ENCODE results near the gene KCNJ5. TPM values are rescaled to one million over a fixed set of nuclear protein-coding genes. Genes with fewer than 3 reads are reported as not detected.

KCNJ5 gene
- total RNA-seq, 5 donors from 2014 or later (not counting 1 experiment from before 2014, with no cell fraction given) = 0.07 to 0.13 (median 0.12) TPM; not detected in 2

DNA sequence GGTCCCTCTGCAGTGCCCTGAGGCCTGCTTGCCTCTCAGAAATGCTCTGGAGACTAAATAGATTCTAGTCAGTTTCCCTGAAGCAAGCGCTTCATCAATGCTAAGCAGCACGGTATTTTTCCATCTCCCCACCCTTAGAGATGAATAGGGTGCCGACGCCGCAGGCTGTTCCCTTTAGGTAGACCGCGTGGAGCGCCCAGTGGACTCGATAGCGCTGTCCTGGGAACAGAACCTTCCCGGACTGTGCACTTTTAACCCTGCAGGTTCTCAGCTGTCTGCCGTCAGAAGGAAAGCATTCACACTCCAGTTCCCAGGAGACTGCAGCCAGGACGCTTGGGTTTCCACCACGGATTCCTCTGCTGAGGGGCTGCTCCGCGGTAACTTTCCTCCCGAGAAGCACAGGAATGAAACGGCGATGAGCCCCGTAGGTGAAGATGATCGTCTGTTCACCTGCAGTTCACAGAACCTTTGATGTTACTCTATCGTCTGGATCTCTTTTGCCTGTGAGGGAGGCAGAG lies 15.0 kb upstream of the KCNJ5 start:
- no peaks in the 10 kb centered on the region for H3K36me3 Mint-ChIP-seq
- CTCF ChIA-PET = no interaction called here
- H3K4me1 Mint-ChIP-seq = peaks cover 3 to 8% (median 6%) of the 10 kb centered on the region in 3 donors
- ATAC-seq (replicated peaks in 1 of 4) = no peak
- WGBS (ENCODE audit: insufficient coverage) = 89% methylated on average over 21 of the region's 22 CpGs
- no peak overlapping the region for H3K4me3 Mint-ChIP-seq
- Histone ChIP-seq H3K36me3 (ENCODE audit: control insufficient read depth in 2 of 2, extremely low read depth in 1 of 2, insufficient read depth in 1 of 2, low read length in 1 of 2) (no peaks in the 10 kb centered on the region), H3K27ac (ENCODE audit: low read length) (no peak overlapping the region), H3K27me3 (replicated peaks in 1 of 2; ENCODE audit: control insufficient read depth in 2 of 2, extremely low read depth in 1 of 2, insufficient read depth in 2 of 2, low read length in 1 of 2) (peaks cover 0 to 43% of the 10 kb centered on the region in 2 experiments), H3K4me1 (ENCODE audit: control insufficient read depth in 1 of 2, extremely low read depth in 1 of 2, insufficient read depth in 2 of 2, low read length in 2 of 2) (no peaks in the 10 kb centered on the region), H3K4me3 (ENCODE audit: control insufficient read depth in 1 of 2, extremely low read depth in 1 of 2, low read length in 1 of 2) (no peak overlapping the region), H3K9me3 (no peaks in the 10 kb centered on the region)
- no peak overlapping the region for H3K27ac Mint-ChIP-seq
- peaks cover 13 to 15% of the 10 kb centered on the region in 2 donors for H3K27me3 Mint-ChIP-seq
- no peak for DNase-seq
- POLR2A ChIA-PET = no interaction called here
- H3K9me3 Mint-ChIP-seq = no peaks in the 10 kb centered on the region

DNA sequence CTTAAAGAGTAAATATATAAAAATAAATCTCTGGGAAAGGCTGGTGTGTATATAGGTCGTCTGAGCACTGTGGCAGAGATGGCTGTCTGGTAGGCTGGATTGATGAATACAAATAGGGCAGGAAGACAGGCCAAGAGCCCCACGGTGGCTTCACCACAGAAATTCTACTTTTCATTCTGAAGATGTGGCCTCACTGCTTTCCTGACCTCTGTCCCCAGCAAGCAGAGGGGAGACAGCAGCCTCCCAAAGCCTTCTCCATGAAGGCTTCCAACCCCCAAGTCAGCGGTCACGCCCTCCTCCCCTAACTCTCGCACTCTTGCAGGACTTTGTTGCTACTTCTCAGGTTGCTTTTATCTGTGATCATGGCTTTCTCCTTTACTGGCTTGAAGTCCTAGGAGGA lies 13.4 kb upstream of the KCNJ5 start:
- 40% methylated on average over 2 of the region's 5 CpGs for WGBS (ENCODE audit: insufficient coverage)
- Mint-ChIP-seq H3K27me3 (peaks cover 19 to 31% of the 10 kb centered on the region in 2 donors), H3K4me1 (peaks cover 0 to 4% (median 3%) of the 10 kb centered on the region in 3 donors), H3K9me3 (no peaks in the 10 kb centered on the region), H3K36me3 (no peaks in the 10 kb centered on the region), H3K27ac (no peak overlapping the region), H3K4me3 (no peak overlapping the region)
- ChIA-PET CTCF (interaction anchor here (0.7 kb wide), 2 partner anchors 247 to 720 kb away, joined by 3 read pairs; no protein-coding TSS in a partner anchor), POLR2A (no interaction called here)
- no peaks in the 10 kb centered on the region for H3K9me3 ChIP-seq
- H3K4me3 ChIP-seq (ENCODE audit: control insufficient read depth in 1 of 2, extremely low read depth in 1 of 2, low read length in 1 of 2) = no peak overlapping the region
- no peaks in the 10 kb centered on the region for H3K4me1 ChIP-seq (ENCODE audit: control insufficient read depth in 1 of 2, extremely low read depth in 1 of 2, insufficient read depth in 2 of 2, low read length in 2 of 2)
- ATAC-seq (replicated peaks in 1 of 4) = no peak
- H3K36me3 ChIP-seq (ENCODE audit: control insufficient read depth in 2 of 2, extremely low read depth in 1 of 2, insufficient read depth in 1 of 2, low read length in 1 of 2) = no peaks in the 10 kb centered on the region
- peaks cover 0 to 45% of the 10 kb centered on the region in 2 experiments for H3K27me3 ChIP-seq (replicated peaks in 1 of 2; ENCODE audit: control insufficient read depth in 2 of 2, extremely low read depth in 1 of 2, insufficient read depth in 2 of 2, low read length in 1 of 2)
- DNase-seq = no peak
- H3K27ac ChIP-seq (ENCODE audit: low read length) = no peak overlapping the region

DNA sequence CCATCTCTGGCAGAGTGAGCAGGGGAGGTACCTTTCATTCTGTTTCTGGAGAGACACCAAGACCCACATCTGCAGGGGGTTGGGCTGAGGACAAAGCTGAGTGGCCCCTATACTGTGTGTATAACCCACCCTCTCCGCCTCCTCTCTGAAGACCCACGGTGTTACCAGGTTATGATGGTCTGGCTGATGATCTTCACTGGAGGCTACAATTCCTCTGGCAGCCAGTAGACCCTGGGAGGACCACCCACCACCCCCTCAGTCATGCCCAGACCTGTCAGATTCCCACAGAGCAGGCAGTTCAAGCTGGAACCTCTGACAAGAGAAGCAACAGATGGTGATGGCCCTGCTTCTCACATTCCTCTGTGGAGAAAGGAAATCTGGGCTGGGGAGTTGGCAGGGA lies 12.7 kb upstream of the KCNJ5 start:
- peaks cover 0 to 46% of the 10 kb centered on the region in 2 experiments for H3K27me3 ChIP-seq (replicated peaks in 1 of 2; ENCODE audit: control insufficient read depth in 2 of 2, extremely low read depth in 1 of 2, insufficient read depth in 2 of 2, low read length in 1 of 2)
- no peaks in the 10 kb centered on the region for H3K9me3 ChIP-seq
- POLR2A ChIA-PET = no interaction called here
- Mint-ChIP-seq H3K27me3 (peaks cover 23 to 38% of the 10 kb centered on the region in 2 donors), H3K4me1 (no peaks in the 10 kb centered on the region), H3K27ac (no peak overlapping the region), H3K4me3 (no peak overlapping the region), H3K9me3 (no peaks in the 10 kb centered on the region), H3K36me3 (no peaks in the 10 kb centered on the region)
- DNase-seq (no peak), ATAC-seq (replicated peaks in 1 of 4) (no peak)
- H3K4me1 ChIP-seq (ENCODE audit: control insufficient read depth in 1 of 2, extremely low read depth in 1 of 2, insufficient read depth in 2 of 2, low read length in 2 of 2) = no peaks in the 10 kb centered on the region
- WGBS (ENCODE audit: insufficient coverage) = 70% methylated on average over 2 of the region's 2 CpGs
- no peak overlapping the region for H3K4me3 ChIP-seq (ENCODE audit: control insufficient read depth in 1 of 2, extremely low read depth in 1 of 2, low read length in 1 of 2)
- no peaks in the 10 kb centered on the region for H3K36me3 ChIP-seq (ENCODE audit: control insufficient read depth in 2 of 2, extremely low read depth in 1 of 2, insufficient read depth in 1 of 2, low read length in 1 of 2)
- no peak overlapping the region for H3K27ac ChIP-seq (ENCODE audit: low read length)
- CTCF ChIA-PET = no interaction called here

- Histone ChIP-seq H3K27ac (ENCODE audit: low read length) (no peak overlapping the region), H3K27me3 (replicated peaks in 1 of 2; ENCODE audit: control insufficient read depth in 2 of 2, extremely low read depth in 1 of 2, insufficient read depth in 2 of 2, low read length in 1 of 2) (peaks cover 0 to 55% of the 10 kb centered on the region in 2 experiments), H3K4me3 (ENCODE audit: control insufficient read depth in 1 of 2, extremely low read depth in 1 of 2, low read length in 1 of 2) (no peak overlapping the region), H3K9me3 (no peaks in the 10 kb centered on the region), H3K36me3 (ENCODE audit: control insufficient read depth in 2 of 2, extremely low read depth in 1 of 2, insufficient read depth in 1 of 2, low read length in 1 of 2) (no peaks in the 10 kb centered on the region), H3K4me1 (ENCODE audit: control insufficient read depth in 1 of 2, extremely low read depth in 1 of 2, insufficient read depth in 2 of 2, low read length in 2 of 2) (no peaks in the 10 kb centered on the region)
- Mint-ChIP-seq H3K9me3 (no peaks in the 10 kb centered on the region), H3K4me3 (no peak overlapping the region), H3K27me3 (peaks cover 31 to 48% of the 10 kb centered on the region in 2 donors), H3K27ac (no peak overlapping the region), H3K4me1 (peaks cover 0 to 1% (median 0%) of the 10 kb centered on the region in 3 donors), H3K36me3 (no peaks in the 10 kb centered on the region)
- ChIA-PET CTCF (no interaction called here), POLR2A (no interaction called here)
- 93% methylated on average over 6 of the region's 12 CpGs for WGBS (ENCODE audit: insufficient coverage)
- no peak for ATAC-seq (replicated peaks in 1 of 4)
- no peak for DNase-seq
Measured at GRCh38 chr11:128879817-128880216, 11.3 kb upstream of the KCNJ5 start.

GRCh38 chr11:128881221-128881620 lies 9.9 kb upstream of the KCNJ5 start:
- peaks cover 41 to 55% of the 10 kb centered on the region in 2 donors for H3K27me3 Mint-ChIP-seq
- H3K27ac Mint-ChIP-seq = no peak overlapping the region
- Histone ChIP-seq H3K27me3 (replicated peaks in 1 of 2; ENCODE audit: control insufficient read depth in 2 of 2, extremely low read depth in 1 of 2, insufficient read depth in 2 of 2, low read length in 1 of 2) (peaks cover 0 to 55% of the 10 kb centered on the region in 2 experiments), H3K36me3 (ENCODE audit: control insufficient read depth in 2 of 2, extremely low read depth in 1 of 2, insufficient read depth in 1 of 2, low read length in 1 of 2) (no peaks in the 10 kb centered on the region), H3K9me3 (no peaks in the 10 kb centered on the region), H3K4me3 (ENCODE audit: control insufficient read depth in 1 of 2, extremely low read depth in 1 of 2, low read length in 1 of 2) (no peak overlapping the region), H3K27ac (ENCODE audit: low read length) (no peak overlapping the region), H3K4me1 (ENCODE audit: control insufficient read depth in 1 of 2, extremely low read depth in 1 of 2, insufficient read depth in 2 of 2, low read length in 2 of 2) (no peaks in the 10 kb centered on the region)
- H3K4me1 Mint-ChIP-seq = peaks cover 0 to 1% (median 0%) of the 10 kb centered on the region in 3 donors
- ATAC-seq (replicated peaks in 1 of 4) = no peak
- ChIA-PET POLR2A (no interaction called here), CTCF (interaction anchor here in 1 of 2 donors (2.2 kb wide), 1 partner anchor 75 kb away, joined by 8 read pairs; no protein-coding TSS in a partner anchor)
- DNase-seq = no peak
- 54% methylated on average over 2 of the region's 8 CpGs for WGBS (ENCODE audit: insufficient coverage)
- no peak overlapping the region for H3K4me3 Mint-ChIP-seq
- H3K9me3 Mint-ChIP-seq = no peaks in the 10 kb centered on the region
- no peaks in the 10 kb centered on the region for H3K36me3 Mint-ChIP-seq

- H3K4me1 ChIP-seq (ENCODE audit: control insufficient read depth in 1 of 2, extremely low read depth in 1 of 2, insufficient read depth in 2 of 2, low read length in 2 of 2) = peaks cover 0 to 5% of the 10 kb centered on the region in 2 experiments
- H3K9me3 Mint-ChIP-seq = no peaks in the 10 kb centered on the region
- ChIA-PET POLR2A (no interaction called here), CTCF (interaction anchor here in 1 of 2 donors (0.7 to 2.2 kb wide), 2 partner anchors 52 to 74 kb away, joined by 3 to 8 read pairs; no protein-coding TSS in a partner anchor)
- H3K27me3 ChIP-seq (replicated peaks in 1 of 2; ENCODE audit: control insufficient read depth in 2 of 2, extremely low read depth in 1 of 2, insufficient read depth in 2 of 2, low read length in 1 of 2) = peaks cover 0 to 61% of the 10 kb centered on the region in 2 experiments
- H3K36me3 Mint-ChIP-seq = no peaks in the 10 kb centered on the region
- H3K4me3 Mint-ChIP-seq = no peak overlapping the region
- no peak overlapping the region for H3K27ac Mint-ChIP-seq
- H3K9me3 ChIP-seq = no peaks in the 10 kb centered on the region
- no peak overlapping the region for H3K27ac ChIP-seq (ENCODE audit: low read length)
- peaks cover 0 to 8% (median 0%) of the 10 kb centered on the region in 3 donors for H3K4me1 Mint-ChIP-seq
- WGBS (ENCODE audit: insufficient coverage) = 72% methylated on average over 3 of the region's 5 CpGs
- peaks cover 48 to 61% of the 10 kb centered on the region in 2 donors for H3K27me3 Mint-ChIP-seq
- no peak overlapping the region for H3K4me3 ChIP-seq (ENCODE audit: control insufficient read depth in 1 of 2, extremely low read depth in 1 of 2, low read length in 1 of 2)
- no peaks in the 10 kb centered on the region for H3K36me3 ChIP-seq (ENCODE audit: control insufficient read depth in 2 of 2, extremely low read depth in 1 of 2, insufficient read depth in 1 of 2, low read length in 1 of 2)
- DNase-seq (no peak), ATAC-seq (replicated peaks in 1 of 4) (no peak)
Measured at GRCh38 chr11:128882451-128882850, 8.7 kb upstream of the KCNJ5 start.
